H9 (cell line): ENCODE data around the gene LRRN3. TPM values are rescaled to one million over a fixed set of nuclear protein-coding genes. Genes with fewer than 3 reads are reported as not detected.

Experiments used
- DNase-seq: peaks from one replicate; pipeline ENCODE4 v3.0.0-alpha.2; 2017
- H2AFZ ChIP-seq: one replicate; pipeline ENCODE4 v1.6.1; 2013; ENCODE audit warnings: mild to moderate bottlenecking, low read length, control low read depth, moderate library complexity
- H2AK5ac ChIP-seq: 2 replicates; pipeline ENCODE4 v1.6.1; 2013; ENCODE audit warnings: low read length, control low read depth, mixed read lengths; ENCODE audit not compliant: insufficient read length
- H2BK120ac ChIP-seq: one replicate; pipeline ENCODE4 v1.6.1; 2013; ENCODE audit warnings: low read depth, mild to moderate bottlenecking, low read length, control low read depth, inconsistent platforms; ENCODE audit not compliant: poor library complexity, severe bottlenecking
- H2BK12ac ChIP-seq: 2 replicates; pipeline ENCODE4 v1.6.1; 2013; ENCODE audit warnings: low read length, control low read depth, mixed read lengths, low read depth; ENCODE audit not compliant: insufficient read length
- H2BK15ac ChIP-seq: 2 replicates; pipeline ENCODE4 v1.6.1; 2013; ENCODE audit warnings: low read depth, low read length, control low read depth
- H2BK20ac ChIP-seq: one replicate; pipeline ENCODE4 v1.6.1; 2013; ENCODE audit warnings: low read depth, mild to moderate bottlenecking, low read length, control low read depth, inconsistent platforms; ENCODE audit not compliant: poor library complexity, severe bottlenecking
- H2BK5ac ChIP-seq: 2 replicates; pipeline ENCODE4 v1.6.1; 2013; ENCODE audit warnings: low read length, control low read depth, mixed read lengths; ENCODE audit not compliant: insufficient read length
- H3K14ac ChIP-seq: 2 replicates; pipeline ENCODE4 v1.6.1; 2013; ENCODE audit warnings: low read length, control low read depth; ENCODE audit not compliant: insufficient read depth
- H3K18ac ChIP-seq: 2 replicates; pipeline ENCODE4 v1.6.1; 2013; ENCODE audit warnings: low read depth, mild to moderate bottlenecking, mixed read lengths, low read length, control low read depth; ENCODE audit not compliant: insufficient read length
- H3K23ac ChIP-seq: 2 replicates; pipeline ENCODE4 v1.6.1; 2013; ENCODE audit warnings: low read length, control low read depth, mixed read lengths, low read depth; ENCODE audit not compliant: insufficient read length
- H3K23me2 ChIP-seq: 2 replicates; pipeline ENCODE4 v1.6.1; 2013; ENCODE audit warnings: low read depth, mild to moderate bottlenecking, mixed read lengths, low read length, control low read depth; ENCODE audit not compliant: insufficient read length, poor library complexity, severe bottlenecking
- H3K27ac ChIP-seq: 2 replicates; pipeline ENCODE4 v1.5.1; 2013; ENCODE audit warnings: low read length, control low read depth, mixed read lengths, low read depth; ENCODE audit not compliant: insufficient read length
- H3K27me3 ChIP-seq: 2 replicates; pipeline ENCODE4 v1.6.1; 2013; ENCODE audit warnings: low read length, control low read depth, inconsistent platforms; ENCODE audit not compliant: insufficient read depth
- H3K4ac ChIP-seq: 2 replicates; pipeline ENCODE4 v1.6.1; 2013; ENCODE audit warnings: low read depth, mild to moderate bottlenecking, control low read depth, inconsistent platforms, low read length, moderate library complexity
- H3K4me1 ChIP-seq: 2 replicates; pipeline ENCODE4 v1.6.1; 2013; ENCODE audit warnings: low read length, control low read depth, inconsistent platforms; ENCODE audit not compliant: insufficient read depth
- H3K4me2 ChIP-seq: 2 replicates; pipeline ENCODE4 v1.6.1; 2013; ENCODE audit warnings: low read length, control low read depth, mixed read lengths; ENCODE audit not compliant: insufficient read length, insufficient read depth
- H3K56ac ChIP-seq: 2 replicates; pipeline ENCODE4 v1.6.1; 2013; ENCODE audit warnings: low read depth, mild to moderate bottlenecking, mixed read lengths, low read length, control low read depth; ENCODE audit not compliant: insufficient read length
- H3K79me1 ChIP-seq: 2 replicates; pipeline ENCODE4 v1.6.1; 2013; ENCODE audit warnings: low read depth, mild to moderate bottlenecking, moderate library complexity, low read length, control low read depth, inconsistent platforms; ENCODE audit not compliant: insufficient read depth, poor library complexity, severe bottlenecking
- H3K79me2 ChIP-seq: 2 replicates; pipeline ENCODE4 v1.6.1; 2013; ENCODE audit warnings: low read length, control low read depth, inconsistent platforms; ENCODE audit not compliant: insufficient read depth
- H3K9ac ChIP-seq: 2 replicates; pipeline ENCODE4 v1.6.1; 2013; ENCODE audit warnings: low read length, control low read depth, mixed read lengths; ENCODE audit not compliant: insufficient read length; ENCODE audit errors: extremely low read depth
- H3K9me3 ChIP-seq: one replicate; pipeline ENCODE4 v1.6.1; 2013; ENCODE audit warnings: low read depth, low read length, inconsistent platforms; ENCODE audit not compliant: control insufficient read depth
- H3T11ph ChIP-seq: one replicate; pipeline ENCODE4 v1.6.1; 2013; ENCODE audit warnings: mild to moderate bottlenecking, low read length, control low read depth, inconsistent platforms
- H4K20me1 ChIP-seq: one replicate; pipeline ENCODE4 v1.6.1; 2013; ENCODE audit not compliant: control insufficient read depth, insufficient read length, insufficient read depth
- H4K5ac ChIP-seq: 2 replicates; pipeline ENCODE4 v1.6.1; 2013; ENCODE audit warnings: low read depth, mild to moderate bottlenecking, mixed read lengths, low read length, control low read depth; ENCODE audit not compliant: insufficient read length
- H4K8ac ChIP-seq: replicated peaks from 2 replicates; pipeline ENCODE4 v1.6.1; 2013; ENCODE audit warnings: low read length, control low read depth, mixed read lengths, low read depth; ENCODE audit not compliant: insufficient read length
- H4K91ac ChIP-seq: 2 replicates; pipeline ENCODE4 v1.6.1; 2013; ENCODE audit warnings: low read depth, mild to moderate bottlenecking, moderate library complexity, mixed read lengths, low read length, control low read depth; ENCODE audit not compliant: insufficient read length
- H3K27ac Mint-ChIP-seq, 3 experiments: 2 replicates in 2 of 3; 3 replicates in 1 of 3; pipeline ENCODE4 v1.8.0; 2020 to 2021; ENCODE audit warnings: mixed read lengths in 3 of 3, mild to moderate bottlenecking in 1 of 3, moderate library complexity in 1 of 3
- H3K27me3 Mint-ChIP-seq: 2 replicates; pipeline ENCODE4 v1.8.0; 2021; ENCODE audit warnings: low read depth, mild to moderate bottlenecking, moderate library complexity, mixed read lengths
- H3K36me3 Mint-ChIP-seq, 3 experiments: 2 replicates in 2 of 3; 3 replicates in 1 of 3; pipeline ENCODE4 v1.8.0; 2020 to 2021; ENCODE audit warnings: low read depth in 3 of 3, mixed read lengths in 3 of 3; ENCODE audit not compliant: insufficient read depth in 1 of 3
- H3K4me1 Mint-ChIP-seq, 2 experiments: 2 replicates each; pipeline ENCODE4 v1.8.0; 2020; ENCODE audit warnings: mixed read lengths in 2 of 2
- H3K4me3 Mint-ChIP-seq, 2 experiments: 2 replicates in 1 of 2; 3 replicates in 1 of 2; pipeline ENCODE4 v1.8.0; 2020 to 2021; ENCODE audit warnings: mild to moderate bottlenecking in 2 of 2, mixed read lengths in 2 of 2, moderate library complexity in 1 of 2
- H3K9me3 Mint-ChIP-seq, 2 experiments: 2 replicates in 1 of 2; 3 replicates in 1 of 2; pipeline ENCODE4 v1.8.0; 2020; ENCODE audit warnings: mild to moderate bottlenecking in 2 of 2, mixed read lengths in 2 of 2, moderate library complexity in 1 of 2
- total RNA-seq: library from RNA; stranded (reverse); gene quantifications from 2 replicates; pipeline ENCODE4 v1.2.1, GENCODE V29; 2021
- TF ChIP-seq, protein P1 (sequence below): fragments of 200-600 bp; sonication (generic); conservative IDR thresholded peaks from 3 replicates; pipeline ENCODE4 v1.8.0; 2021; ENCODE audit warnings: antibody characterized with exemption, mild to moderate bottlenecking

The LRRN3 gene
- total RNA-seq, 1 experiment from 2014 or later = 0.77 TPM

DNA sequence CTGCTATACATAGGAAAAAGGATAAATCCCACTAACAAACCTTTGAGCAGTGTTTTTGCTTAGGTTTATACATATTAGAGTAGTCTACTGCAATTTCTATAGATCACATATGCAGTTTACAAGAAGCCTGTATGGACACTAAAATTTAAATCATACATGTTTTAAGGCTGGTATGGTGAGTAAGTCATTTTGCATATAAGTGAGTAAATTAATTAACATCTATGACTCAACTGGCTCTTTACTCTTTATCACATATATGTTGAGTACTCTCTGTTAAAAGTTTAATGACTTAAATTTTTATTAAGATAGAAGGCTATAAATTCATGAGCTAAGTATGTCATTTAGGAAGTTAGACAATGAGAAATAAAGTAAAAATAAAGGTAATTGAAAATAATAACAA is 69.4 kb downstream of the LRRN3 start:
- Histone ChIP-seq H4K8ac (no peak overlapping the region), H3K56ac (no peak overlapping the region), H3K23ac (no peak overlapping the region), H2BK15ac (no peak overlapping the region), H3K4ac (no peak overlapping the region), H3K79me2 (no peaks in the 10 kb centered on the region), H3K9ac (no peak overlapping the region), H2BK20ac (no peak overlapping the region), H3K18ac (no peak overlapping the region), H3K79me1 (no peaks in the 10 kb centered on the region), H3K9me3 (no peaks in the 10 kb centered on the region), H4K20me1 (no peaks in the 10 kb centered on the region), H3K27ac (no peak overlapping the region), H4K5ac (no peak overlapping the region), H2AFZ (no peak overlapping the region), H3K27me3 (no peaks in the 10 kb centered on the region), H4K91ac (no peak overlapping the region), H3K4me2 (no peak overlapping the region), H2AK5ac (no peak overlapping the region), H3T11ph (no peak overlapping the region), H3K14ac (no peak overlapping the region), H2BK12ac (no peak overlapping the region), H2BK5ac (no peak overlapping the region), H3K4me1 (no peaks in the 10 kb centered on the region), H2BK120ac (no peak overlapping the region), H3K23me2 (no peaks in the 10 kb centered on the region)
- no peak overlapping the region for H3K4me3 Mint-ChIP-seq
- H3K9me3 Mint-ChIP-seq = no peaks in the 10 kb centered on the region
- H3K4me1 Mint-ChIP-seq = no peaks in the 10 kb centered on the region
- TF ChIP-seq, protein P1, sequence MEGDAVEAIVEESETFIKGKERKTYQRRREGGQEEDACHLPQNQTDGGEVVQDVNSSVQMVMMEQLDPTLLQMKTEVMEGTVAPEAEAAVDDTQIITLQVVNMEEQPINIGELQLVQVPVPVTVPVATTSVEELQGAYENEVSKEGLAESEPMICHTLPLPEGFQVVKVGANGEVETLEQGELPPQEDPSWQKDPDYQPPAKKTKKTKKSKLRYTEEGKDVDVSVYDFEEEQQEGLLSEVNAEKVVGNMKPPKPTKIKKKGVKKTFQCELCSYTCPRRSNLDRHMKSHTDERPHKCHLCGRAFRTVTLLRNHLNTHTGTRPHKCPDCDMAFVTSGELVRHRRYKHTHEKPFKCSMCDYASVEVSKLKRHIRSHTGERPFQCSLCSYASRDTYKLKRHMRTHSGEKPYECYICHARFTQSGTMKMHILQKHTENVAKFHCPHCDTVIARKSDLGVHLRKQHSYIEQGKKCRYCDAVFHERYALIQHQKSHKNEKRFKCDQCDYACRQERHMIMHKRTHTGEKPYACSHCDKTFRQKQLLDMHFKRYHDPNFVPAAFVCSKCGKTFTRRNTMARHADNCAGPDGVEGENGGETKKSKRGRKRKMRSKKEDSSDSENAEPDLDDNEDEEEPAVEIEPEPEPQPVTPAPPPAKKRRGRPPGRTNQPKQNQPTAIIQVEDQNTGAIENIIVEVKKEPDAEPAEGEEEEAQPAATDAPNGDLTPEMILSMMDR = no peak
- no peak overlapping the region for H3K27ac Mint-ChIP-seq
- no peaks in the 10 kb centered on the region for H3K36me3 Mint-ChIP-seq
- DNase-seq = no peak
- no peaks in the 10 kb centered on the region for H3K27me3 Mint-ChIP-seq
